Hematopoietic multipotent progenitor cell treated with erythropoietin and hydrocortisone succinate and interleukin-3 and kit ligand, for 4 days (in vitro differentiated cells): Measurements from ENCODE around the gene IBA57.
"Not testable (repeated sequence)": the region's sequence is repeated elsewhere in the genome, so short reads cannot be mapped to it uniquely, and the experiment has no call there.

ENCODE experiments used
- DNase-seq: peaks from one replicate; pipeline ENCODE4 v3.0.0-alpha.2; 2015

IBA57 gene

DNA sequence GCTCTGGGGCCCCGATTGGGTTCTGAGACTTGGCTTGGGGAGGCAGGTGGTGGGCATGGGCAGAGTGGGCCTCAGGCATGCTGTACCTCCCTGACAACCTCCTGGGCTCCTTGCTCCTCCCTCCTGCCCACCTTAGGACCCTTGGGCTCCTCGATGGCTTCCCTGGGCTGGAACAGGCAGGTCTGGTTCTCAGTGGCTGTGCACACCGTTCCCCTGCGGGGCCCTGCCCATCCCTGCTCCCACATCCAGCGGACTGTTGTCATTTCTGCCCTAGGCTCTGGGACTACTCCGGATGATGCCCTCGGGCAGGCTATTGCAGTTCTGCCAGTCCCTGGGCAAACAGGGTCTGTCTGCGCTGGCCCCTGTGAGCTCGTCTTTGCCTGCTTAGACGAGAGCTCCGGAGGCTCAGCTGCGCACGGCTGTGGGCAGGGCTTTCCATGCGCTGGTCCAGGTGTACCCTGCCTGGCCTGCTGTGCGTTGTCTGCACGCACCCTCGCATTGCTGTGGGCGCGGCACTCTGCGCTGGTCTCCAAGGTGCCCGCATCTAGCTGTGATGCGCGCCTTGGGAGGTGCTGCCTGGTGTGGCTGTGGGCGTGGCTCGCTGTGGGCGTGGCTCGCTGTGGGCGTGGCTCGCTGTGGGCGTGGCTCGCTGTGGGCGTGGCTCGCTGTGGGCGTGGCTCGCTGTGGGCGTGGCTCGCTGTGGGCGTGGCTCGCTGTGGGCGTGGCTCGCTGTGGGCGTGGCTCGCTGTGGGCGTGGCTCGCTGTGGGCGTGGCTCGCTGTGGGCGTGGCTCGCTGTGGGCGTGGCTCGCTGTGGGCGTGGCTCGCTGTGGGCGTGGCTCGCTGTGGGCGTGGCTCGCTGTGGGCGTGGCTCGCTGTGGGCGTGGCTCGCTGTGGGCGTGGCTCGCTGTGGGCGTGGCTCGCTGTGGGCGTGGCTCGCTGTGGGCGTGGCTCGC lies 8.2 kb downstream of the IBA57 start:
- peak; percentile 39 for DNase-seq

GRCh38 chr1:228174482-228175315 lies 9.1 kb downstream of the IBA57 start:
- DNase-seq = peak; percentile 69

- no peak for DNase-seq
Measured at GRCh38 chr1:228175316-228176023, 9.9 kb downstream of the IBA57 start.

- DNase-seq = no peak
Measured at GRCh38 chr1:228176024-228176395, 10.4 kb downstream of the IBA57 start.

DNA sequence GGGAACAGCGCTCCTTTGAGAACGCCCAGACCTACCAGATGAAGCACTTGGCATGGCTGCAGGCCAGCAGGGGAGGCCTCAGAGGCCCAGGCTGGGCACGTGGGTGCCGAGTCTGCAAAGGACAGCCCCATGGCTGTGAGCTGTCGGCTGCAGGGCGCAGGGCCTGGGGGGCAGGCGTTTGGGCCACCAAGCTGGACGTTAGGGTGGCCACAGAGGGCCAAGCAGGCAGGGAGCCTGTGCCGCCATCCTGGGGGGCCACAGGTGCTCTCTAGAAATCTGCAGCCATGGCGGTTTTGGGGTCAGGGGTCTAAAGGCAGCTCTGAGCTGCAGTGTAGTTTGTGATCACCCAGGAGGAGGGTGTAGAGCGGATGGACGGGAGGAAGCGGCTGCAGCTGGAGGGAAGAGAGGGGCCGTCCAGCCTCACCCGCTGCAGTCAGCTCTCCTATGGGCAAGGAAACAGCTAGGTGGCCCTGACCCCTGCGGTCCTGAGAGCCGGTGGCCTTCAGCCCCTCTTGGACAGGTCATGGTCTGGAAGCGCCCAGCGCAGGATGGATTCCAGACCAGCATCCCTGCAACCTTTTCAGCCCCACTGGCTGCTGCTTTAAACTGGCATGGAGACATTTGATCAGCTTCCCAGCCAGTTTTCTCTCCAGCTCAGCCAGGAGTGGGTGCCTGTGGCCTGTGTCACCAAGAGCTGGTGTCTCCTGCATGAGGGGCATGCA lies 11.0 kb downstream of the IBA57 start:
- no peak for DNase-seq

DNA sequence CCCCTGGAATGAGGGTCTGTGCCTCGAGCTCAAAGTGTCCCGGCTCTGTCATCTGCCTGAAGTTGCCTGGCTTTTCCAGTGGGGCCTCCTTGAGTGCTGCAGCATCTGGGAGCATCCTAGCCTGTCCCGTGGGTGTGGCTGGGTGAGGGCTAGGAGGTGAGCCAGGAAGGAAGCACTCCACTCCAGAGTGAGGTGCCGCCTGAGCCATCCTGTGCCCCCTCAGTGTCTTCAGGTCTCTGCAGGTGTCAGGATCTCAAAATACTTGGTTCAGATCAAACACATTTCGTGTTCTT lies 11.5 kb downstream of the IBA57 start:
- DNase-seq = no peak

DNA sequence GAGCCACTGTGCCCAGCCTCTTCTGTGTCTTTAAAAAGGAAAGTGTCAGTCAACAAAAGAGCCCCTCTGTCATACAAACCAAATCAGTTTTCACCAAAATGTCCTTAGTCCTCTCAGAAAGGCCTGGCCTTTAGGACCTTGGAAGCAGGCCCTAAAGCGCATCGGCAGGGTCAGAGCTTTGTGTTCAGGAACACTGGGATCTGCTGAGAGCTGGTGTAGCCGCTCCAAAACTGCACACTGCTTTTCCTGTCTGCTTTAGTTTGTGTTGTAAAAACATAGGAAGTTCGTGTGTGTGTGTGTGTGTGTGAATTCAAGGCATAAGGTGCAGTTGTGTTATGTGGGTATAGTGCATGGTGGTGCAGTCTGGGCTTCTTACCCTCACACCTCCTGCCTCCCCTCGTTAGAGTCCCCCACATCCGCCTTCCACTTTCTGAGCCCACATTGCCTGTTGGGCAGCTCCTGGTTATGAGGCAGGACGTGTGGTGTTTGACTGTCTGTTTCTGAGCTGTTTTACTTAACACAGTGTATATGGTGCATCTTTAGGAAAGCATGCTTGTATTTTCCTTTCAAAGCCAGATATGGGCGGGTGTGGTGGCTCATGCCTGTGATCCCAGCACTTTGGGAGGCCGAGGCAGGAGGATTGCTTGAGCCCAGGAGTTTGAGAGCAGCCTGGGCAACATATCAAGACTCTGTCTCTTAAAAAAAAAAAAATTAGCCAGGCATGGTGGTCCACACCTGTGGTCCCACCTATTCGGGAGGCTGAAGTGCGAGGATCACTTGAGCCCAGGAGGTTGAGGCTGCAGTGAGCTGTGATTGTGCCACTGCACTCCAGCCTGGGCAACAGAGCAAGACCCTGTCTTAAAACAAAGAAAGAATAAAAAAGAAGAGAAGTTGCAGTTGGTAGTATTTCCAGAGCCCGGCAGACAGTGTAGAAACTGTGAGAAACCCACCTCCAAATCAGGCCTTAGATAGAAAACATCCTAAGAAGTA lies 12.4 kb downstream of the IBA57 start:
- DNase-seq = no peak

DNA sequence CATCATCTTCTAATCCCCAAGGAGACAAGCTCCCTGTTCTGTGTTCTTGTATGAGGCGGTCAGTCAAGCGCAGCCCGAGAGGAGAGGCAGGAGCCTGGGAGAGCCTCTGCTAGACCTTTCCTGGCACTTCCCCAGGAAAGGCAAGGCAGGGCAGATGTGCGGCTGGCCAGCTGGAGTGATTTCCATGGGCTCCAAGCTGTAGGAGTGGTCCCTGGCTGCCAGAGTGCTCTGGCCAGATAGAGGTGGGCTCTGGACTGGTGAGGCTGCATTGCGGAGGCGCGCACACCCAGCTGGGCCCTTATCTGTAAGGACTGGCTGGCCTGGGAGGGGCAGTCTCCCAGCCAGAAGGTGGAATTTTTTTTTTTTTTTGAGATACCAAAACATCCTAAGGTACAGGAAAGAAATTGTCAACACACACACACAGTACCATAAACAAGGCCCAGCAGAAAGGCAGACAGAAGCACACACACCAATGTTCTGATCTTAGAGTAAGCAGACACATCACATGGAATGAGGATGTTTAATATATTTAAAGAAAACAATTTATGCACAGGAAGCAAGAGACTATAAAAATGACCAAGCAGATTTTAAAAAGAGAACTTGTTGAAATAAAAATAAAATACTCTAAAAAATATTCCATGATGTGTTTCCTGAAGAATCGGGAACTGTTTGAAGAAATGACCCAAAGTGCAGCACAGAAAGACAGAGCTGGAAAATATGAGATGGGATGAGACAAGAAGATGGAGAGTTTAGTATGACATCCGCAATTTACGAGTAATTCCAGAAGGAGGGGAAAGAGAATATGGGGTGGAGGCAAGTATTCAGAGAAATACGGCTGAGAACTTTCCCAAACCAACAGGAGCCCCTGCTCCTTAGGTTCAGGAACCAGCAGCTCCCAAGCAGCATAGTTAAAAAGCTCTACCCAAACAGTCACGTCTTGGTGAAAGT lies 13.4 kb downstream of the IBA57 start:
- DNase-seq = peak; percentile 91

GRCh38 chr1:228180271-228180958 lies 14.8 kb downstream of the IBA57 start:
- peak; percentile 73 for DNase-seq

- peak; percentile 30 for DNase-seq
Measured at GRCh38 chr1:228180959-228181644, 15.5 kb downstream of the IBA57 start.

GRCh38 chr1:228181645-228182034 lies 16.0 kb downstream of the IBA57 start:
- no peak for DNase-seq

DNA sequence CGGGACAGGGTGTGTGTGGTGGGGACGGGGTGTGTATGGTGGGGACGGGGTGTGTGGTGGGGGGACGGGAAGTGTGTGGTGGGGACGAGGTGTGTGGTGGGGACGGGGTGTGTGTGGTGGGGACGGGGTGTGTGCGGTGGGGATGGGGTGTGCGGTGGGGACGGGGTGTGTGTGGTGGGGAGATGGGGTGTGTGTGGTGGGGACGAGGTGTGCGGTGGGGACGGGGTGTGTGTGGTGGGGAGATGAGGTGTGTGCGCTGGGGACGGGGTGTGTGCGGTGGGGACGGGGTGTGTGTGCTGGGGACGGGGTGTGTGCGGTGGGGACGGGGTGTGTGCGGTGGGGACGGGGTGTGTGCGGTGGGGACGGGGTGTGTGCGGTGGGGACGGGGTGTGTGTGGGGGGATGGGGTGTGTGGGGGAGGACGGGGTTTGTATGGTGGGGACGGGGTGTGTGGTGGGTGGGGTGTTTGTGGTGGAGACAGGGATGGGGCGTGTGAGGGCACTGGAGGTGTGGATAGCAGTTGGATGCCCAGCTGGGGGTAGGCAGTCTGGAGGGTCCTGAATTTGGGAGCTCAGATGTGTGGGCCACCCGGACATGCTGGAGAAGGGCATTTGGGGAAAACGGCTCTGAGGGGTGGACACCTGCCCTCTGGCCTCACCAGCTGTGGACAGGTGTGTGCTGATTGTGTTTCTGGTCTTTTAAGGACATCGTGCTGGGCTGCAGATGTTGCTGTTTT lies 16.9 kb downstream of the IBA57 start:
- no peak for DNase-seq

DNA sequence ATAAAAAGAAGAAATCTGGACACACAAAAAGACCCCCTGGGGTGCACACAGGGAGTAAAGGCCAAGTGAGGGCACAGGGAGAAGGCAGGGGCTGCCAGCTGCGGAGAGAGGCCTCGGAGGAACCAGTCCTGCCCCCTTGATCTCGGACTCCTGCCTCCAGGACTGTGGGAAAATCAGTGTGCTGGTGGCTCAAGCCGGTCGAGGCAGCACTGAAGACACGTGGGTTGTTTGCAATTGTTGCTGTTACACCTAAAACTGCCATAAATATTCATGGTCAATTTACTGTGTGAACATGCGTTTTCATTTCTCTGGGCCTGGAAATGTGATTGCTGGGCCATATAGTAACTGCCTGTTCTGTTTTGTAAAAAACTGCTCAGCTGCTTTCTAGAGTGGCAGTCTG lies 18.5 kb downstream of the IBA57 start:
- DNase-seq = no peak

DNA sequence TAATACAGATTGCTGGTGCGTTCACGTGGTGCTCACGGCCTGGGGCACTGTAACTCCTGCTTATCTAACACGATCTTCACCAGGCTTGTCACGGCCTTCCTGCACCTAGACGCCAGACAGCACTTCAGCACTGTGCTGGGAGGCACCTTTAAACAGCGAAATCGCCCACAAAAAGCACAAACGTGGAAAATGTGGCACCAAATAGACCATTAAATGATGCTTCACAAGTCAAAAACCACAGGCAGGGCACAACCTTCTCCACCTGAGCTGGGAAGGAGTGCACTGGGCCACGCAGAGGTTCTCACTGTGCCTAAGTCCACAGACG lies 20.0 kb downstream of the IBA57 start:
- DNase-seq = no peak

DNA sequence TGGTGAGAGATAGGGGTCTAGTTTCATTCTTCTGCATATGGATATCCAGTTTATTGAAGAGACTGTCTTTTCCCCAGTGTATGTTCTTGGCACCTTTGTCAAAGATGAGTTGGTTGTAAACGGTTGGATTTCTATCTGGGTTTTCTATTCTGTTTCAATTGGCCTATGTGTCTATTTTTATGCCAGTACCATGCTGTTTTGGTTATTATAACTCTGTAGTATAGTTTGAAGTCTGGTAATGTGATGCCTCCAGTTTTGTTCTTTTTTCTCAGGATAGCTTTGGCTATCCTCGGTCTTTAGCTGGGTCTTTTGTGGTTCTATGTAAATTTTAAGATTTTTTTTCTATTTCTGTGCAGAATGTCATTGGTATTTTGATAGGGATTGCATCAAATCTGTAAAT lies 22.6 kb downstream of the IBA57 start:
- not testable (repeated sequence) for DNase-seq

GRCh38 chr1:228190182-228190581 lies 24.6 kb downstream of the IBA57 start:
- DNase-seq = no peak

- DNase-seq = no peak
Measured at GRCh38 chr1:228190778-228191177, 25.2 kb downstream of the IBA57 start.

- no peak for DNase-seq
Measured at GRCh38 chr1:228194436-228194835, 28.8 kb downstream of the IBA57 start.
